C4-2B (cell line): Measurements from ENCODE around the gene STX5.
"Not testable (repeated sequence)": the region's sequence is repeated elsewhere in the genome, so short reads cannot be mapped to it uniquely, and the experiment has no call there.

ENCODE experiments used
- CTCF ChIP-seq: fragments of 450-650 bp; conservative IDR thresholded peaks from 2 replicates; pipeline ENCODE4 v1.5.1; 2017; ENCODE audit warnings: mild to moderate bottlenecking
- ZFX ChIP-seq: fragments of 450-650 bp; IDR thresholded peaks from 2 replicates; pipeline ENCODE4 v1.6.1; 2017

- not testable (repeated sequence) for TF ChIP-seq CTCF, ZFX
These were observed 71.0 kb downstream of the STX5 start for GRCh38 chr11:62760867-62761227.
